LNCaP clone FGC (cell line): ENCODE results near the gene GNAQ.

ENCODE experiments used
- DNase-seq: peaks from one replicate; pipeline ENCODE4 v3.0.0-alpha.2; 2011; ENCODE audit warnings: low read depth
- H3K4me3 ChIP-seq: 2 replicates; pipeline ENCODE4 v1.5.1; 2011; ENCODE audit warnings: mild to moderate bottlenecking, low read depth, low read length, control low read depth
- CTCF ChIP-seq: IDR thresholded peaks from 2 replicates; pipeline ENCODE4 v1.5.1; 2012; ENCODE audit warnings: mild to moderate bottlenecking; ENCODE audit not compliant: control insufficient read depth, insufficient read depth; ENCODE audit errors: extremely low read depth

The GNAQ gene

DNA sequence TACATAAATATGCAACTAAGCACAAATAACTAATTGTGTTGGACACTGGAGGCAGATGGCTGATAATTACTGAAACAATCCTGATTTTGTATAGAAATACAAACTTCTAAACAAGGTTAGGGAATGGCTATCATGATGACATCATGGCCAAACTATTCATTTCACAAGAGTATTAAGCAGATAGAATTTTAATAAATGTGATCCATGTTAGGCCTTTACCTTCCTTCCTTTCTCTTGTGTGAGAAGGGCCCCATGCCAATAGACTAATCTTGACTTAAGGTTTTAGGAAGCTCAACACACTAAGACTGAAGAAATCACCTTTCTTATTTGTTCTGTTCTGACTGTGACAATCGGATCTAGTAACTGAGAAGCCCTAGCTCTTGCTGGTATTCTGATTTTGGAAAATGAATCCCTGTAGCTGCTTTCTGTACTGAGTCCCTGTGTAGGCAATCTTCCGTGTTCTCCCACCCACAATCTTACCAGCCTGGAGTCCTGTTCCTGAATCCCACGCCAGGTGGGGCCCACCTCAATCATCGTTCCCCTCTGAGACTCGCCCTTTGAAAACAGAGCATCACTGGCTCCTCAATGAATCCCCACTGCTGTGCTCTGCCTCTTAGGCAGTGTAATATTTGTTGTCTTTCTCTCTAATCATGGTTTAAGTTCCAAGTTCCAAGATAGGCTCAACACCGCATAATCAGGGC, 214.8 kb downstream of the GNAQ start:
- no peak overlapping the region for H3K4me3 ChIP-seq
- no peak for DNase-seq
- TF ChIP-seq CTCF, result no peak

DNA sequence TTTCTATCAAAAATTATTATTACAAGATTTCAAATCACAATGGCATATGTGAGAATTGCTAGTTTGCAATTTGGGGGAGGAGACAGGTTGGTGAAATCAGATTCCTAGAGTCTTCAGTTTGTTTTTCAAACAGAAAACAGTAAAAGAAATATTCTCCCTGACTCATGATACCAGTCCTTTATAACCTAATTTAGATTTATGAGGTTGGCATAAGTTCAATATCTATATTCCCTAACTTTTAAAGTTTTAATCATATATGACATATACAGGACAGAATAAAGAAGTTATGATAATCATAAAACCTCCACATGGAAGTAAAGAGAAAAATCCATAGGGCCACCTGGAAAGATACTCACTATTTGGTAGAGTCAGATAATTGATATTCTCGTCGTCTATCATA, 216.4 kb downstream of the GNAQ start:
- no peak for TF ChIP-seq CTCF
- no peak overlapping the region for H3K4me3 ChIP-seq
- no peak for DNase-seq

GRCh38 chr9:77811832-77812231, 219.8 kb downstream of the GNAQ start:
- TF ChIP-seq CTCF, result no peak
- H3K4me3 ChIP-seq, result no peak overlapping the region
- no peak for DNase-seq

DNA sequence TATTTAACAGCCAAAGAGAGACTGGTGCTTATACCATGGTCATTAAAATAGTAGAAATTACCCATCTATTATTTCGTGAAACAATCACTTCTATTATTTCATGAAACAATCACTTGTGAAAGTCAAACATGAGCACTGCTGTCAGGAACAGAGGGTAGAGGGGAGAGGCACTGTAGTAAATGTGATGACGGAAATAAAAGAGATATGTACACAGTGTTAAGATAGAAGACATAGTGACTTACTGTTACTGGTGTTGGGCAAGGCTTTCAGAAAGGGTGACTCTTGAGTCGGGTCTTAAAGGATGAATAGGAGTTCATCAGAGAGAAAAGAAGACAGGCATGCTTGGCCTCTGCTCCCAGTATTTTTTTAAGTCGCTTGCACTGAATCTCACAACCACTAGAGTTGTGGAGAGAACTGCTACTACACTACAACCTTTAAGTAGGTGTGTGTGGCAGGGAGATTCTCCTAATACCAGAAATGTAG, 220.9 kb downstream of the GNAQ start:
- TF ChIP-seq CTCF, result no peak
- H3K4me3 ChIP-seq, result no peak overlapping the region
- DNase-seq, result no peak

DNA sequence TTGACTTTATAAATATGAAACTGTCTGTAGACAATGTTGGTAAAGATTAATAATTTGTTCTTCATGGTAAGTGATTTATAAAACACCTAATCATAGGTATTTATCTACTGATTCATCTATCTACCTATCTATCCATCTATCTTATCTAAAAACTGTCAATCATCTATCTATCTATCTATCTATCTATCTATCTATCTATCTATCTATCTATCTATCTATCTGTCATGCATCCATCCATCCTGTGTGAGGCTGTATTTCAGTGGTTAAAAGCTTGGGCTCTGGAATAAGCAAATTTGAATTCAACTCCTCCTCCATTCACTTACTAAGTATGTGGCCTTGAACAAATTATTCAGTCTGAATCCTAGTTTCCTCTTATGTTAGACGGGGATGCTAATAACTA, 221.6 kb downstream of the GNAQ start:
- DNase-seq, result no peak
- H3K4me3 ChIP-seq, result no peak overlapping the region
- TF ChIP-seq CTCF, result no peak

- DNase-seq, result no peak
- no peak for TF ChIP-seq CTCF
- H3K4me3 ChIP-seq, result no peak overlapping the region
These were observed 222.1 kb downstream of the GNAQ start for GRCh38 chr9:77809552-77809951.

- no peak for DNase-seq
- TF ChIP-seq CTCF, result no peak
- no peak overlapping the region for H3K4me3 ChIP-seq
These were observed 222.9 kb downstream of the GNAQ start for GRCh38 chr9:77808751-77809081.
